NCI-H1436 (cell line): ENCODE results near the gene CEP97.
"Not testable (repeated sequence)": the region's sequence is repeated elsewhere in the genome, so short reads cannot be mapped to it uniquely, and the experiment has no call there.

Experiments
- DNase-seq: peaks from one replicate; lab custom pipeline; 2025; lab: John Stamatoyannopoulos, UW

The CEP97 gene, protein sequence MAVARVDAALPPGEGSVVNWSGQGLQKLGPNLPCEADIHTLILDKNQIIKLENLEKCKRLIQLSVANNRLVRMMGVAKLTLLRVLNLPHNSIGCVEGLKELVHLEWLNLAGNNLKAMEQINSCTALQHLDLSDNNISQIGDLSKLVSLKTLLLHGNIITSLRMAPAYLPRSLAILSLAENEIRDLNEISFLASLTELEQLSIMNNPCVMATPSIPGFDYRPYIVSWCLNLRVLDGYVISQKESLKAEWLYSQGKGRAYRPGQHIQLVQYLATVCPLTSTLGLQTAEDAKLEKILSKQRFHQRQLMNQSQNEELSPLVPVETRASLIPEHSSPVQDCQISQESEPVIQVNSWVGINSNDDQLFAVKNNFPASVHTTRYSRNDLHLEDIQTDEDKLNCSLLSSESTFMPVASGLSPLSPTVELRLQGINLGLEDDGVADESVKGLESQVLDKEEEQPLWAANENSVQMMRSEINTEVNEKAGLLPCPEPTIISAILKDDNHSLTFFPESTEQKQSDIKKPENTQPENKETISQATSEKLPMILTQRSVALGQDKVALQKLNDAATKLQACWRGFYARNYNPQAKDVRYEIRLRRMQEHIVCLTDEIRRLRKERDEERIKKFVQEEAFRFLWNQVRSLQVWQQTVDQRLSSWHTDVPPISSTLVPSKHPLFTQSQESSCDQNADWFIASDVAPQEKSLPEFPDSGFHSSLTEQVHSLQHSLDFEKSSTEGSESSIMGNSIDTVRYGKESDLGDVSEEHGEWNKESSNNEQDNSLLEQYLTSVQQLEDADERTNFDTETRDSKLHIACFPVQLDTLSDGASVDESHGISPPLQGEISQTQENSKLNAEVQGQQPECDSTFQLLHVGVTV

GRCh38 chr3:101724329-101725193 lies at the start of gene CEP97:
CEP97 (plus strand) TSS chr3:101724614; CDS start chr3:101724677, 63 bp downstream.
- peak; percentile 94 for DNase-seq

GRCh38 chr3:101675709-101676215 lies 48.7 kb upstream of the CEP97 start:
- DNase-seq = no peak

DNA sequence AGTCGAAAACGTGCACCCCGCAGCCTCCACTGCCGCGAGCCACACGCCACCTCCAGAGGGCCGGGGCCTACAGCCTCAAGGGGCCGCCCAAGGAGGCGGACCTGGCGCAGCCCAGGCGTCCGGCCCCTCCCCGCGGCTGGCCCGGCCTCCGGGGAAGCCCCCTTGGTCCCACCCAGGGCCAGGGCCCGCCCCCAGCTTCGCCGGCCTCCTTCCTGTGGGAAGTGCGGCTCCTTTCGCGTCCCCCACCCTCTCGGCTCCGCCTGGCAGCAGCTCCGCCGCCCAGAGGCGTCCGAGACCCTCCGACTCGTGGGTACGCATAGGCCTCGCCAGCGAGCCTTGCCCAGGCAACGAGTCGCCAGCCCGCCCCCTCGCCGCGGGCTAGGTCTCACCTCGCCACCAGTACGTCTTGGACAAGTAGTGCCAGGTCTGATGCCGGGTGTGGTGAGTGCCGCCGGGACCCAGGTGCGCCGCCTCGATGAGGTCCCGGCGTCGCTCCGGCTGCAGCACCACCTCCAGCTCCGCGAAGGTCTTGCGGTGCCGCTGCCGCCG lies 48.1 kb upstream of the CEP97 start:
- no peak for DNase-seq

- no peak for DNase-seq
These were observed 47.5 kb upstream of the CEP97 start, which contains the start of gene ZBTB11 for GRCh38 chr3:101676765-101677435. ZBTB11 (minus strand) TSS chr3:101677132; CDS start chr3:101676914, 218 bp downstream.

DNA sequence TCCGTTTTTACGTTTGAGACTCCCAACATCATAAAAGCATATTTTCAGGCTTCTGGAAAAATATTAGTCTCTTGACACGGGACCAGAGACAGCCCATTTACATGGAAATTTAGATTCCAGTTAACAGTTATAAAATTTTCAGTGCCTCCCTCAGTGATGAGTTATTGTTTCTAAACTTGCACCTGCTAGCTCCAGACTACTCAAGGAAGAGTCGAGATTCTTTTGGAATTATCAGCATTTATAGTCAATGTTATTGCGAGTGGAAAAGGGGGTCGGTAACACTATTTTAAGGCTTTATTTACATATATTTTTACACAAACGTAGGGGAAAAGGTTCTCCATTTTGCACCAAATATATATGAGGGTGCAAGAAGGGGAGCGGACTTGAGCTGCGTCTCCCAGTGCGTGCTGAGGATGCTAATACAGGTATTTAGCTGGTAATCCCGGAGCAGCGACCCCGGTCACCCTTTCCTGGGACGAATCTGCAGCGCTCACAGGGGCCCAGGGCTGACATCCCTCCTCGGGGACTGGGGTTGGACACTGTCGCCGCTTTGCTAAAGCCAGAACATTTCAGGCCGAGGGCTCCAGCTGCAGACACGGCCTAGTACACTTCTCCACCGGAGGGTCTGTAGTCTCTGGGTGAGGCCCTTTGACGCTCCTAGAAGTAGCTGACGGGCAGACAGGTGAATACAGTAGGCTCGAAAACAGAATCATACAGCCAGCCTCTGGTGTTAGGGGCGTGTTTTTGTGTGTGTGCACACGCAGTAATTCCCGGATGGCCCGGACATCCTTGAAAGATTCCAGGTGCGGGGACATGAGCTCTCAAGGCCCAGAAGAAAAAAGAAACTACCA lies 46.8 kb upstream of the CEP97 start:
- no peak for DNase-seq

DNA sequence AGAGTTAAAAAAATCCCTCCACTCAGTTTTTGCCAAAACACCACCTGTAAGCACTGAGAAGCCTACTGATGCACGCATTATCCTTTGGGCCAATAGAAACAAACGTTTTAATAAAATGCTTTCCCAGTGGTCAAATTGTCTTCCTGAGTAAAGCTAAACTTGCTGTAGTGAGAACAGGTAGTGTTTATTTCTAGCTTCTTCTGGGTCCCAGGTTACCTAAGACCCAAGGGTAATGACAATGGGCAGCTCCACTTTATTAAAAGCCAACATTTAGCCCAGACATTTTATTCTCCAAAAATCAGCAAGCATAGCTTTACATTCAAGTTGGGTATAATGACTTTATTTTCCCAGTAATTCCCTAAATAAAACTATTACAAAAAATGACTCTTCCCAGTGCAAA lies 45.6 kb upstream of the CEP97 start:
- DNase-seq = not testable (repeated sequence)

DNA sequence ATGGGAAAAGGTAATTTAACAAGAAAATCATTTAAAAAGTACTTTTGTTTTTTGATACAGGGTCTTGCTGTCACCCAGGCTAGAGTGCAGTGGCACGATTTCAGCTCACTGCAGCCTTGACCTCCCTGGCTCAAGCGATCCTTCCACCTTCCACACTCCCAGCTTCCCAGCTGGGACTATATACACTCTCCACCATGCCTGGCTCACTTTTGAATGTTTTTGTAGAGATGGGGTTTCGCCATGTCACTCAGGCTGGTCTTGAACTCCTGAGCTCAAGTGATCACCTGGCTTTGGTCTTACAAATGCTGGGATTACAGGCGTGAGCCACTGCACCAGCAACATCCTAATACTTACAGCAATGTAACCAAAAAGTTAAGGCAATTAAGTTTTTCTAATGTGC lies 43.9 kb upstream of the CEP97 start:
- DNase-seq = no peak

- no peak for DNase-seq
These were observed 39.4 kb upstream of the CEP97 start for GRCh38 chr3:101685050-101685400.

GRCh38 chr3:101685870-101686307 lies 38.5 kb upstream of the CEP97 start:
- no peak for DNase-seq

DNA sequence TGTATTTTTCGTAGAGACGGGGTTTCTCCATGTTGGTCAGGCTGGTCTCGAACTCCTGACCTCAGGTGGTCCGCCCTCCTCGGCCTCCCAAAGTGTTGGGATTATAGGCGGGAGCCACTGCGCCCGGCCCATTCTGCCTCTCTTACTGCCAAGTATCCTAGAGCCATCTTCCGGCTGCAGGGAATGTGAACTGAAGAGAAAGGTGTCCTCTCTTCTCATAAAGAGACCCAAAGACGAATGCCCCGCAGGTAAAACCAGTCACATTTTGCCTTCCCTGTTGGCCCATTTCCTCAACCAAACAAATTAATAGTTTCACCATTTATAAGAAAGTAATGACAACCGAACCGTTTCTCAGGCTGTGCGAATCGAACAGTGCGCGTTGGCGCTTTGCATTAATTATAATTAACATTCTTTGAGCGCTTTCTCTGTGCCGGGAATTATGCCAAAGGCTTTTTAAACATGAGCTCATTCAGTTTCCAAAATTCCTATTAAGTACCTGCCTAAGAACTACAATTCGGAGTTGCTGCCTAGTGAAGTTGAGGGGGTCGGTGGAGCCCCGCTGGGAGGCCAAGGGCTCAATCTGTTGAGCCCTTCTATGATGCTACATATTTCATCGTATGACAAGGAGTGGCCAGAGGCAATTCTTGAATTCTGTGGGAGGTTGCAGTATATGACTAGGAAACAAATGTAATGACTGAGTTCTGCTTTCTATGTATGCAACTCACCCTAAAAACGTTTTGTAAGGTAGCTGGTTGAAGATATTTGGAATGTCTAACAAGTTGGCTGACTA lies 37.1 kb upstream of the CEP97 start:
- no peak for DNase-seq

DNA sequence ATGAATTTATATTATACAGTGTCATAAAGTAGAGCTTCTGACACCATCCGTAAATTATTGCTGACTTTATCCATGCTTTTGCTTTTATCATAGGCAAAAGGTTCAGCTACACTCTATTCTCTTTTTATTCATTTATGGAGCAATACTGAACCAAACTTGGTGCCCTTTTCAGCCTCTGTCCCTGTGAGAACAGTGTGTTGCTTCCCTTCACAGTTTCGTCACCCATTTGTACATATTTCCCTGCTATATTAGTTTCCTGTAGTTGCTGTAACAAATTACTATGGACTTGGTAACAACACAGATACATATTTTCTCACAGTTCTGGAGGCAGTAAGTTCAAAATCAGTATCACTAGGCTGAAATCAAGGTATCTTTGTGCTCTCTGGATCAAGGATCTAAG lies 35.1 kb upstream of the CEP97 start:
- no peak for DNase-seq

- DNase-seq = no peak
These were observed 33.4 kb upstream of the CEP97 start for GRCh38 chr3:101690972-101691371.

DNA sequence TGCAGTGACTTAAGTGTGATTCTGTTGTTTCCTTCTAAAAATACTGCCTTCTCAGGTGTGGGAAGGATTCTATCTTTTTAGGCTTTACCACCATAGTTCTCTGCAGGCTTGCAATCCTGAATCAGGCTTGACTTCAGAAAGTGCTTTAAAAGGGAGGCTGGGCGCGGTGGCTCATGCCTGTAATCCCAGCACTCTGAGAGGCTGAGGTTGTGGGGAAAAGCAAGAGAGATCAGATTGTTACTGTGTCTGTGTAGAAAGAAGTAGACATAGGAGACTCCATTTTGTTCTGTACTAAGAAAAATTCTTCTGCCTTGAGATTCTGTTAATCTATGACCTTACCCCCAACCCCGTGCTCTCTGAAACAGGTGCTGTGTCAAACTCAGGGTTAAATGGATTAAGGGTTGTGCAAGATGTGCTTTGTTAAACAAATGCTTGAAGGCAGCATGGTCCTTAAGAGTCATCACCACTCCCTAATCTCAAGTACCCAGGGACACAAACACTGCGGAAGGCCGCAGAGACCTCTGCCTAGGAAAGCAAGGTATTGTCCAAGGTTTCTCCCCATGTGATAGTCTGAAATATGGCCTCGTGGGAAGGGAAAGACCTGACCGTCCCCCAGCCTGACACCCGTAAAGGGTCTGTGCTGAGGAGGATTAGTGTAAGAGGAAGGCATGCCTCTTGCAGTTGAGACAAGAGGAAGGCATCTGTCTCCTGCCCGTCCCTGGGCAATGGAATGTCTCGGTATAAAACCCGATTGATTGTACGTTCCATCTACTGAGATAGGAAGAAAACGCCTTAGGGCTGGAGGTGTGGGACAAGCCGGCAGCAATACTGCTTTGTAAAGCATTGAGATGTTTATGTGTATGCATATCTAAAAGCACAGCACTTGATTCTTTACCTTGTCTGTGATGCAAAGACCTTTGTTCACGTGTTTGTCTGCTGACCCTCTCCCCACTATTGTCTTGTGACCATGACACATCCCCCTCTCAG lies 32.4 kb upstream of the CEP97 start:
- DNase-seq = not testable (repeated sequence)

DNA sequence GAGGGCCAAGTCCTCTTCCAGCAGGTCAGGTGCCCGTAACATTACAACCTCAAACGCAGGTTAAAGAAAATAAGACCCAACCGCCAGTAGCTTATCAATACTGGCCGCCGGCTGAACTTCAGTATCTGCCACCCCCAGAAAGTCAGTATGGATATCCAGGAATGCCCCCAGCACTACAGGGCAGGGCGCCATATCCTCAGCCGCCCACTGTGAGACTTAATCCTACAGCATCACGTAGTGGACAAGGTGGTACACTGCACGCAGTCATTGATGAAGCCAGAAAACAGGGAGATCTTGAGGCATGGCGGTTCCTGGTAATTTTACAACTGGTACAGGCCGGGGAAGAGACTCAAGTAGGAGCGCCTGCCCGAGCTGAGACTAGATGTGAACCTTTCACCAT lies 30.9 kb upstream of the CEP97 start:
- not testable (repeated sequence) for DNase-seq

DNA sequence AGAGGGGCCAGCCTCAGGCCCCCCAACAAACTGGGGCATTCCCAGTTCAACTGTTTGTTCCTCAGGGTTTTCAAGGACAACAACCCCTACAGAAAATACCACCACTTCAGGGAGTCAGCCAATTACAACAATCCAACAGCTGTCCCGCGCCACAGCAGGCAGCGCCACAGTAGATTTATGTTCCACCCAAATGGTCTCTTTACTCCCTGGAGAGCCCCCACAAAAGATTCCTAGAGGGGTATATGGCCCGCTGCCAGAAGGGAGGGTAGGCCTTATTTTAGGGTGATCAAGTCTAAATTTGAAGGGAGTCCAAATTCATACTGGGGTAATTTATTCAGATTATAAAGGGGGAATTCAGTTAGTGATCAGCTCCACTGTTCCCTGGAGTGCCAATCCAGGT lies 29.6 kb upstream of the CEP97 start:
- DNase-seq = not testable (repeated sequence)

GRCh38 chr3:101695779-101696372 lies 28.5 kb upstream of the CEP97 start:
- DNase-seq = no peak
